Measurements from ENCODE around the gene ZNF284.

DNA sequence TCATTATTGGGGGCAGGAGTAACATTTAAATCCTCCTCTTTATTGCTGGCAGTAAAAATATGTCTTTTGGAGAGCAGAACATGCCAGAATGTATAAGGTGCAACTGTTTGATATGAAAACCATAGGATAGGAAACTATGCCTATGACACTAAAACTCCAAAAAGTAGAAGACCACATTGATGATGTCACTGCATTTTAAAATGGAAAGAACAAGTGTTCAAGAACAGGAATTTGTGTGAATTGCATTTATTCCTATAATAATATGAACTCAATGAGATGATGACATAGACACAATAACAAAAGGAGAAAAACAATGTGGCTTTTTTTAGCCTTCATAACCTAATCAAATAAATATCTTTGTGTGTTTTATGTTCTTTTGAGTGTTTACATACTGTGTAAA is 37.5 kb downstream of the ZNF284 start:
- TF ChIP-seq, protein P1, sequence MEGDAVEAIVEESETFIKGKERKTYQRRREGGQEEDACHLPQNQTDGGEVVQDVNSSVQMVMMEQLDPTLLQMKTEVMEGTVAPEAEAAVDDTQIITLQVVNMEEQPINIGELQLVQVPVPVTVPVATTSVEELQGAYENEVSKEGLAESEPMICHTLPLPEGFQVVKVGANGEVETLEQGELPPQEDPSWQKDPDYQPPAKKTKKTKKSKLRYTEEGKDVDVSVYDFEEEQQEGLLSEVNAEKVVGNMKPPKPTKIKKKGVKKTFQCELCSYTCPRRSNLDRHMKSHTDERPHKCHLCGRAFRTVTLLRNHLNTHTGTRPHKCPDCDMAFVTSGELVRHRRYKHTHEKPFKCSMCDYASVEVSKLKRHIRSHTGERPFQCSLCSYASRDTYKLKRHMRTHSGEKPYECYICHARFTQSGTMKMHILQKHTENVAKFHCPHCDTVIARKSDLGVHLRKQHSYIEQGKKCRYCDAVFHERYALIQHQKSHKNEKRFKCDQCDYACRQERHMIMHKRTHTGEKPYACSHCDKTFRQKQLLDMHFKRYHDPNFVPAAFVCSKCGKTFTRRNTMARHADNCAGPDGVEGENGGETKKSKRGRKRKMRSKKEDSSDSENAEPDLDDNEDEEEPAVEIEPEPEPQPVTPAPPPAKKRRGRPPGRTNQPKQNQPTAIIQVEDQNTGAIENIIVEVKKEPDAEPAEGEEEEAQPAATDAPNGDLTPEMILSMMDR (IDR thresholded peaks at IDR 0.05), result no peak
- TF ChIP-seq POLR2AphosphoS5 (IDR thresholded peaks at IDR 0.05) (no peak), EP300 (IDR thresholded peaks at IDR 0.05) (no peak)
